Body of pancreas (tissue), 4 donors: ENCODE results near the gene SAP130.

Source experiments
- CTCF ChIP-seq, 7 experiments: fragments of 450-650 bp in 4 of 7; fragments of 200-600 bp in 3 of 7; sonication (generic) in 3 of 7; IDR thresholded peaks; one replicate each; pipeline ENCODE4 v1.5.1; 2016 to 2019; ENCODE audit warnings: antibody characterized with exemption in 7 of 7
- POLR2A ChIP-seq, 3 donors: fragments of 450-650 bp; IDR thresholded peaks; one replicate each; pipeline ENCODE4 v1.6.1; 2016; ENCODE audit warnings: antibody characterized with exemption in 3 of 3, mild to moderate bottlenecking in 2 of 3

GRCh38 chr2:128073278-128073677, 45.4 kb upstream of the SAP130 start:
- no peak for TF ChIP-seq CTCF (IDR thresholded peaks at IDR 0.05)
- no peak for TF ChIP-seq POLR2A (IDR thresholded peaks at IDR 0.05)
